GM23248 (cell line): ENCODE data around the gene CCNYL1.

Experiments
- EZH2 ChIP-seq: fragments of 200-600 bp; sonication (generic); IDR thresholded peaks from 2 replicates; pipeline ENCODE4 v1.6.1; 2018; ENCODE audit warnings: antibody characterized with exemption, mild to moderate bottlenecking; ENCODE audit not compliant: insufficient read depth, poor library complexity, severe bottlenecking
- EZH2phosphoT487 ChIP-seq: fragments of 200-600 bp; sonication (generic); IDR thresholded peaks from 2 replicates; pipeline ENCODE4 v1.6.1; 2018; ENCODE audit warnings: antibody characterized with exemption, moderate library complexity, mild to moderate bottlenecking, low read depth; ENCODE audit not compliant: insufficient read depth

GRCh38 chr2:207750876-207751275 is 39.4 kb downstream of the CCNYL1 start:
- TF ChIP-seq EZH2 (no peak), EZH2phosphoT487 (no peak)
